Mesothelial cell of epicardium (in vitro differentiated cells): ENCODE data around the gene ADIG. TPM values are rescaled to one million over a fixed set of nuclear protein-coding genes. Genes with fewer than 3 reads are reported as not detected.

Experiments
- DNase-seq, 2 experiments: peaks; one replicate each; pipeline ENCODE4 v3.0.0; 2021; ENCODE audit warnings: low spot score in 2 of 2; ENCODE audit not compliant: unreplicated experiment in 2 of 2
- H3K27ac Mint-ChIP-seq: 2 replicates; pipeline ENCODE4 v1.8.0; 2021; ENCODE audit warnings: mixed read lengths
- H3K27me3 Mint-ChIP-seq: 2 replicates; pipeline ENCODE4 v1.8.0; 2021; ENCODE audit warnings: low read depth, mixed read lengths
- H3K36me3 Mint-ChIP-seq: 2 replicates; pipeline ENCODE4 v1.8.0; 2021; ENCODE audit warnings: mixed read lengths
- H3K4me1 Mint-ChIP-seq: 2 replicates; pipeline ENCODE4 v1.8.0; 2021; ENCODE audit warnings: mixed read lengths
- H3K4me3 Mint-ChIP-seq: 2 replicates; pipeline ENCODE4 v1.8.0; 2021; ENCODE audit warnings: mild to moderate bottlenecking, moderate library complexity, mixed read lengths
- H3K9me3 Mint-ChIP-seq: 2 replicates; pipeline ENCODE4 v1.8.0; 2021; ENCODE audit warnings: mixed read lengths
- total RNA-seq: library from RNA; stranded (reverse); gene quantifications from 3 replicates; pipeline ENCODE4 v1.2.1, GENCODE V29; 2021
- TF ChIP-seq, protein P1 (sequence below): fragments of 200-600 bp; sonication (generic); IDR thresholded peaks from one replicate; pipeline ENCODE4 v1.5.0; 2021; ENCODE audit warnings: antibody characterized with exemption; ENCODE audit not compliant: unreplicated experiment

Gene ADIG
- total RNA-seq, 1 donor from 2014 or later: not detected

DNA sequence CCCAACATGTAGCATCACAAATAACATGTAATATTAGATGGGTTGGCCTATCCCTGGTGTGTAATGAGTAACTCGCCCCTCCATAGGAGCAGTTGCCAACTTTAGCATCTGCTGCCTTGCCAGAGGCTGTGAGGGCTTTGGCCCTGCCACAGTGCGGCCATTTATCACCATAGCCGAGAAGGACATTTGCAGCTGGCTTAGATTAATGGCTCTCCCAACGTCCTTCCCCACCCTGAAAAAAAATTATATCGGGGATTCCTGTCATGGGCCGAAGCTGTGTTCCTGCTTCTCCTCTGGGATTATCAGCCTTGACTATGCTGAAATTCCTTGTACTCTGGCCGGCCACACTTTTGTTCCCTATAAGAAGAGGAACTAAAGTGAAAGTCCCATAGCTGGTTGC lies 7.6 kb upstream of the ADIG start:
- H3K27ac Mint-ChIP-seq: no peak overlapping the region
- no peaks in the 10 kb centered on the region for H3K27me3 Mint-ChIP-seq
- TF ChIP-seq, protein P1, sequence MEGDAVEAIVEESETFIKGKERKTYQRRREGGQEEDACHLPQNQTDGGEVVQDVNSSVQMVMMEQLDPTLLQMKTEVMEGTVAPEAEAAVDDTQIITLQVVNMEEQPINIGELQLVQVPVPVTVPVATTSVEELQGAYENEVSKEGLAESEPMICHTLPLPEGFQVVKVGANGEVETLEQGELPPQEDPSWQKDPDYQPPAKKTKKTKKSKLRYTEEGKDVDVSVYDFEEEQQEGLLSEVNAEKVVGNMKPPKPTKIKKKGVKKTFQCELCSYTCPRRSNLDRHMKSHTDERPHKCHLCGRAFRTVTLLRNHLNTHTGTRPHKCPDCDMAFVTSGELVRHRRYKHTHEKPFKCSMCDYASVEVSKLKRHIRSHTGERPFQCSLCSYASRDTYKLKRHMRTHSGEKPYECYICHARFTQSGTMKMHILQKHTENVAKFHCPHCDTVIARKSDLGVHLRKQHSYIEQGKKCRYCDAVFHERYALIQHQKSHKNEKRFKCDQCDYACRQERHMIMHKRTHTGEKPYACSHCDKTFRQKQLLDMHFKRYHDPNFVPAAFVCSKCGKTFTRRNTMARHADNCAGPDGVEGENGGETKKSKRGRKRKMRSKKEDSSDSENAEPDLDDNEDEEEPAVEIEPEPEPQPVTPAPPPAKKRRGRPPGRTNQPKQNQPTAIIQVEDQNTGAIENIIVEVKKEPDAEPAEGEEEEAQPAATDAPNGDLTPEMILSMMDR: no peak
- no peak overlapping the region for H3K4me3 Mint-ChIP-seq
- H3K36me3 Mint-ChIP-seq: peaks cover 32% of the 10 kb centered on the region
- no peak for DNase-seq
- no peaks in the 10 kb centered on the region for H3K4me1 Mint-ChIP-seq
- no peaks in the 10 kb centered on the region for H3K9me3 Mint-ChIP-seq

DNA sequence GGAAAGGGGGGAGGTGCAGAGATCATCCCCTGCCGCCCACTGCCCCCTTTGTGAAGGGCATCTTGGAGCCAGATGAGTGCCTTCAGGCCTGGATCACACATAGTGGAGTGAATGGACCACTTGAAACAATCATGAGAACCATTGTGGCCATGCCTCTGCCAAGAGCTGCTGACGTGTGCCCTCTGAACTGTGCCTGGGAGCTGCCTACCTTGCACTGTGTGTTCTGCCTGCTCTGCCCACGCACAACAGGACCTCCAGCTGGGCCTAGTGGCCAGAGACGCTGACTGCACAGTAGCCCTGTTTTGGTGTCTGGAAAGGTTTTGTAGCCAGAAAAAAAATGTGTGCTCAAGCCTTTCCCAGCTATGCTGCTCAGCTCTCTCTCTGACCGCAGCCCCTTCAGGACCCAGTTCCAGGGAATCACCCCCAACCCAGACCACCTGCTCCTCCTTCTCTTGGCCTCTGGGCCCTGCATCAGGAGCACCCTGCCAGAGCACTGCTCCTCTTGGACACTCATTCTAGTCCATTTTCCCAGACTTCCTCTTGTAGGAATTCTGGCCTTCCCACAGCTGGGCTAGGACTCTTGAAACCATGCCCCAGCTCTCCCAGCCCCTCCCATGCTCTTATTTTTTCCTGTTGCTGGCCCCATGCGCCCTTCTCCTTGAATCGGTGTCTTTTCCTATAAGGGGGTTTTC lies 1.6 kb upstream of the ADIG start:
- Mint-ChIP-seq H3K36me3 (peaks cover 18% of the 10 kb centered on the region), H3K9me3 (no peaks in the 10 kb centered on the region), H3K27me3 (no peaks in the 10 kb centered on the region), H3K4me1 (peaks cover 6% of the 10 kb centered on the region), H3K4me3 (no peak overlapping the region), H3K27ac (no peak overlapping the region)
- TF ChIP-seq, protein P1: no peak
- DNase-seq: no peak

DNA sequence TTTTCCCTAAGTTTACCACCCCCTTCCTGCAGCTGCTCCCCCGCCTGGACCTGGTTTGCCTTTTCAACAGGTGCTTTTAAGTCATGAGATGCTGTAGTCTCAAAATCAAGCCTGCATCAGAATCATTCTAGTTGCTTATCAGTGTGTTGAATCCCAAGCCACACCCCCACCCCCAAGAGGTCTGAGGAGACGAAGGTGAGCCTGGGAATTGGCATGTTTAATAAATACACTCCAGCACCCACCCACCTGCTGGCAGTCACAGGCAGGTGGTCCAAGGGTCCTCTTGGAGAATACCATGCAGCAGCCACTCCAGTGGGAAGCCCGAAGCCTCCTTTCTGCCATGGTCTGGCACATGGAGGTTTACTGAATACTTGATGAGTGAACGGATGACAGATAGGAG lies 1.1 kb upstream of the ADIG start:
- no peak for DNase-seq
- Mint-ChIP-seq H3K4me3 (no peak overlapping the region), H3K27ac (no peak overlapping the region), H3K4me1 (peaks cover 6% of the 10 kb centered on the region), H3K27me3 (no peaks in the 10 kb centered on the region), H3K9me3 (no peaks in the 10 kb centered on the region), H3K36me3 (peaks cover 13% of the 10 kb centered on the region)
- TF ChIP-seq, protein P1: no peak

DNA sequence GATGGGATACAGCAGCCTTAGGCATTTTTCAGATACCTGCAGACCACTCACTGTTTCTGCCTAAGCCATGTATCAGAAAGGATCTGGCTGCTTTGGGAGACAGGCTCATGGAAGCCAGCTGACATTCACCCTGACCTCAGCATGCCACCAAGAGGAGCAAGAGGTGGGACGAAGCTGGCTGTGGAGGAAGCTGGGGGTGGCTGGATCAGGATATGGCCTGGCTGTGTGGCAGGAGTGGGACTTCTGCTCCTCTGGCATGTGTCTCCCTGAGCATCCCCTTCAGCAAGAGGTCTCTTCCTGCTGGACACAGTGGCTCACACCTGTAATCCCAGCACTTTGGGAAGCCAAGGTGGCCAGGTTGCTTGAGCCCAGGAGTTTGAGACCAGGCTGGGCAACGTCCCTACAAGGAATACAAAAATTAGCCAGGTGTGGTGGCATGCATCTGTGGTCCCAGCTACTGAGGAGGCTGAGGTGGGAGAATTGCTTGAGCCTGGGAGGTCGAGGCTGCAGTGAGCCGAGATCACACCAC lies 897 bp downstream of the ADIG start:
- Mint-ChIP-seq H3K4me1 (peaks cover 6% of the 10 kb centered on the region), H3K36me3 (no peaks in the 10 kb centered on the region), H3K27ac (no peak overlapping the region), H3K9me3 (no peaks in the 10 kb centered on the region), H3K4me3 (no peak overlapping the region), H3K27me3 (no peaks in the 10 kb centered on the region)
- DNase-seq: no peak
- TF ChIP-seq, protein P1: no peak

DNA sequence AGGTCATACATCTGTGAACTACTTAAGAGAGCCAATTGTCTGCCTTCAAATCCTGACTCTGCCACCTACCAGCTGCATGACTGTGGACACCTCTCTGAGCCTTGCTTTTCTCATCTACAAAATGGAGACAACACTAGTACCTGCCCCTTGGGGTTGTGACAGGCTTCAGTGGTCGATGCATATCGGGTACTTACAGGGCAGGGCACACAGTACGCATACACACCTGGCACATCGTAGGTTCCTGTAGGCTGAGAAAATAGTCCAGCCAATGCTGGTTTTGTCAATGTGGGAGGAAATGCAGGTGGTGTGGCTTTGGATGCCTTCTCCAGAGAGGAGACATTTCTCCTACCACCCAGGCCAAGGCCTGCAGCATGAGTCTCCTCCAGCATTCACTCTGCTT lies 2.3 kb downstream of the ADIG start:
- peaks cover 6% of the 10 kb centered on the region for H3K4me1 Mint-ChIP-seq
- no peak overlapping the region for H3K4me3 Mint-ChIP-seq
- TF ChIP-seq, protein P1: no peak
- H3K27me3 Mint-ChIP-seq: no peaks in the 10 kb centered on the region
- H3K9me3 Mint-ChIP-seq: no peaks in the 10 kb centered on the region
- no peak for DNase-seq
- no peak overlapping the region for H3K27ac Mint-ChIP-seq
- H3K36me3 Mint-ChIP-seq: no peaks in the 10 kb centered on the region
